IPS DF 4.7 (cell line): ENCODE measurements around the gene MYO9B.
"Not testable (repeated sequence)": the region's sequence is repeated elsewhere in the genome, so short reads cannot be mapped to it uniquely, and the experiment has no call there.

Experiments used
- DNase-seq: peaks from one replicate; pipeline ENCODE4 v3.0.0-alpha.2; 2013; ENCODE audit warnings: low spot score; ENCODE audit errors: extremely low read depth

MYO9B gene

DNA sequence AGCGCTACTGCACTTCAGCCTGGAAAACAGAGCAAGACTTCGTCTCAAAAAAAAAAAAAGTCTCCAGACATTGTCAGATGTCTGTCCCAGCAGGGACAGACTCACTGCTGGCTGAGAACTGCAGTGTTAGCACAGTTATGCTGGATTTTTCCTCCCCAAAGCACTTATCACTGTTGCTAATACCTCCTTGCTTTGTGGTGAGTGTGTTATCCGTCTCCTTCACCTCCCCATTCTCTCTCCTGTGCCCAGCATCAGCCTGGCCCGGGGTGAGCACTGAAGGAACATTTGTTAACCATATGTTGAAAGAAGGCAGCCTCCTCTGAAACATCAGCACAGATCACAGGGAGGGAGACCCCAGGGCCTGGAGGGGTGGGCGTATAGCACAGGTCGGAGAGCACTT lies 11.3 kb downstream of the MYO9B start:
- DNase-seq = no peak

DNA sequence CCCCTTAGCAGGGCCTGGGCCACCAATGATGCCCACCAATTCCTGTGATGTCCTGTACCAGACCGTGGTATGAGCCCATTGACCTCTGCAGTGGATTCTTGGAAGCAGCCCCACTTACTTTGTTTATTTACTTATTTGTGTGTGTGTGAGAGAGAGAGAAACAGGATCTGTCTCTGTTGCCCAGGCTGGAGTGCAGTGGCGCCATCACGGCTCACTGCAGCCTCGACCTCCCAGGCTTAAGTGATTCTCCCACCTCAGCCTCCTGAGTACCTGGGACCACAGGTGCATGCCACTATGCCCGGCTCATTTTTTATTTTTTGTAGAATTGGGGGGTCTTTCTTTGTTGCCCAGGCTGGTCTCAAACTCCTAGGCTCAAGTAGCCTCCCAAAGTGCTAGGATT lies 13.0 kb downstream of the MYO9B start:
- no peak for DNase-seq

GRCh38 chr19:17090583-17090982 lies 15.0 kb downstream of the MYO9B start:
- no peak for DNase-seq

- no peak for DNase-seq
These were observed 16.3 kb downstream of the MYO9B start for GRCh38 chr19:17091758-17092333.

DNA sequence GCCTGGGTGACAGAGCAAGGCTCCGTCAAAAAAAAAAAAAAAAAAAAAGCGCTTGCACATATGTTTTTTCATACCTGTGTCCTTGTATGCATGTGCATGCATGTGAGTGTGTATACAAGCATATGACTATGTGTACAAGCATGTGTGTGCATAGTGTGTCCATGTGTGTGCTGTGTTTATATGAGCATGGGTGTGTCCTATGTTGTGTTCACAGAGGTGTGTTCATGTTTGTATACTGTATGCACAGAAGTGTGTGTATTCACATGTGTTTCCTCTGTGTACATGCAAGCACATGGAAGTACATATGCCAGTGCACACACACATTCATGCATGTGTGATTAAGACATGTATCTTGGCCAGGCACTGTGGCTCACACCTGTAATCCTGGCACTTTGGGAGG lies 17.1 kb downstream of the MYO9B start:
- no peak for DNase-seq

- DNase-seq = not testable (repeated sequence)
These were observed 19.1 kb downstream of the MYO9B start for GRCh38 chr19:17094694-17095093.

DNA sequence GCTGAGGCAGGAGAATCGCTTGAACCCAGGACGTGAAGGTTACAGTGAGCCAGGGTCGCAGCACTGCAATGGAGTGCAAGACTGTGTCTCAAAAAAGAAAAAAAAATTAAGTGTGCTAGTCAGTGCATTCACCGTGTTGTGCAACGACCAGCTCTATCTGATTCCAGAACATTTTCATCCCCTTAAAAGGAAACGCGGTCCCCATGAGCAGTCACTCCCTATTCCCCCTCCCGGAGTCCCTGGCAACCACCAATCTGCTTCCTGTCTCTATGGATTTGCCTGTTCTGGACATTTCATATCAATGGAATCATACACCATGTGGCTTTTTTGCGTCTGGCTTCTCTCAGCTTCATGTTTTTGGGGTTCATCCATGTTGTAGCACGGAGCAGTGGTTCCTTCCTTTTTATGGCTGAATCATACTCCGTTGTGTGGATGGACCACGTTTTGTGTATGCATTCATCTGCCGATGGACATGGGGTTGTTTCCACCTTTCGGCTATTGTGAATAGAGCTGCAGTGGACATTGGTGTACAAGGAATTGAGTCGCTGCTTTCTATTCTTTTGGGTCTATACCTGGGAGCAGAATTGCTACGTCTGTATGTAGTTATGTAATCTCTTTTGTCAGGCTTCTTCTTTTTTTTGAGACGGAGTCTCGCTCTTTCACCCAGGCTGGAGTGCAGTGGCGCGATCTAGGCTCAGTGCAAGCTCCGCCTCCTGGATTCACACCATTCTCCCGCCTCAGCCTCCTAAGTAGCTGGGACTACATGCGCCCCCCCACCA lies 19.8 kb downstream of the MYO9B start:
- DNase-seq = no peak

DNA sequence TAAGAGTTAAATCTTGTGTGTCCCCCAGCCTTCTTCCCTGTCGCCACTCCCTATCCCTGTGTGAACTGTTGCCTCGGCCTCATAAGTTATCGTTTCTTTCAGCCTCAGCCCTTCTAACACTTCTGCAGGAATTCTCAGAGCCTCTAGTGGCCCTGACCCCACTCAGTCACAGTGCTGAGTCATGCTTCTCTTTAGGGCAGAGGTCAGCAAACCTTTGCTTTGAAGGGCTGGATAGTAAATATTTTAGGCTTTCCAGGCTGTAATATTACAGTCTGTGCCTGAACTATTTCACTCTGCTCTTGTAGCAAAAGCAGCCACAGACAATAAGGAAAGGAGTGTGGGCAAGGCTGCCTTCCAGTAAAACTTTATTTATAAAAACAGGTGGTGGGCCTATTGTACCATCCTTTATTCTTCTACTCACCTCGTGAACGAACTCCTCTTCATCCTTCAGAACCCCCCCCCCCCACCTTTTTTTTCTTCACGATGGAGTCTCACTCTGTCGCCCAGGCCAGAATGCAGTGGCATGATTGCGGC lies 22.1 kb downstream of the MYO9B start:
- DNase-seq = no peak

GRCh38 chr19:17098326-17098725 lies 22.7 kb downstream of the MYO9B start:
- DNase-seq = no peak

GRCh38 chr19:17101686-17102628 lies 26.4 kb downstream of the MYO9B start:
- no peak for DNase-seq

DNA sequence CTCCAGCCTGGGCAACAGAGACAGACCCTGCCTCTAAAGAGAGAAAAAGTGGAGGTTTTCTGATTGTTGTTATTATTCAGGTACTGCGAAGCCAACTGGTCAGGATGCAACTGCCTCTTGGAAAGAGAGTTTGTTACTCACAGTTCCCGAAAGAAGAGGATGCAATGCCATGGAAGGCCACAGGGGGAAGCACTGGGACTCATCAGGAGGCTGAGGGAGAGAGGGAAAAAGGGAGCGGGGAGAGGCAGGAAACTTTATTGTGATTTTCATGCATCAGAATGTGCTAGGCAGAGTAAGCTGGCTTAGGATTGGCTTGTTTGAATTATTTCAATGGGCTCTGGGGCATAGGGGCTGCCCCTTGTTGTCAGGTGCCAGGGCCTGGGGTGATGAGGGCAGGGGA lies 27.6 kb downstream of the MYO9B start:
- peak; percentile 33 for DNase-seq

GRCh38 chr19:17104679-17105078 lies 29.1 kb downstream of the MYO9B start:
- DNase-seq = no peak

- no peak for DNase-seq
These were observed 30.0 kb downstream of the MYO9B start for GRCh38 chr19:17105556-17105955.

GRCh38 chr19:17106964-17107363 lies 31.4 kb downstream of the MYO9B start:
- DNase-seq = not testable (repeated sequence)

GRCh38 chr19:17107546-17108452 lies 32.2 kb downstream of the MYO9B start:
- DNase-seq = no peak

DNA sequence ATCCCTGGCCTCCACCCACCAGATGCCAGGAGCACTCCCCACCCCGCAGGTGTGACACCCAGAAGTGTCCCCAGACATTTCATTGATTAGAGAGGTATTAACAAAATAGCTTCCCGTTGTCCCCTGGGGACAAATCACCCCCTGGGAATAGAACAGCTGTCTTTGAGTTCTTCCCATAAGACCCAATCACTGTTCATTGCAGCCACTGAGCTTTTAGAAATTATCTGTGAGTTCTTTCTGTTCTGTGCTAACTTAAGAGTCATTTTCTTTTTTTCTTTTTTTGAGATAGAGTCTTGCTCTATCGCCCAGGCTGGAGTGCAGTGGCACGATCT lies 32.8 kb downstream of the MYO9B start:
- no peak for DNase-seq

DNA sequence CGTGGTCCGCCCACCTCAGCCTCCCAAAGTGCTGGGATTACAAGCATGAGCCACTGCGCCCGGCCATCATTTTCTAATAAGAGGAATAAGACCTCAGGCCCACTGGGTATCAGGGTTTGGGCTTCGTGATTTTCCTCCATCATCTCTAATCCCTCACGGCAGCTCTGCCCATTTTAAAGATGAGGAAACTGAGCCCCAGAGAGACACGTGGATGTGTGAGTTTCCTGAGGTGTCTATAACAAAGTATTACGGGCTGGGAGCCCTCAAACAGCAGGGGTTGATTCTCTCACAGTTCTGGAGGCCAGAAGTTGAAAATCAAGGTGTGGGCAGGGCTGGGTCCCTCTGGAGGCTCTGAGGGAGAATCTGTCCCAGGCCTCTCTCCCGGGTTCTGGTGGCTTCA lies 33.7 kb downstream of the MYO9B start:
- DNase-seq = no peak

- no peak for DNase-seq
These were observed 34.5 kb downstream of the MYO9B start for GRCh38 chr19:17109962-17110598.

DNA sequence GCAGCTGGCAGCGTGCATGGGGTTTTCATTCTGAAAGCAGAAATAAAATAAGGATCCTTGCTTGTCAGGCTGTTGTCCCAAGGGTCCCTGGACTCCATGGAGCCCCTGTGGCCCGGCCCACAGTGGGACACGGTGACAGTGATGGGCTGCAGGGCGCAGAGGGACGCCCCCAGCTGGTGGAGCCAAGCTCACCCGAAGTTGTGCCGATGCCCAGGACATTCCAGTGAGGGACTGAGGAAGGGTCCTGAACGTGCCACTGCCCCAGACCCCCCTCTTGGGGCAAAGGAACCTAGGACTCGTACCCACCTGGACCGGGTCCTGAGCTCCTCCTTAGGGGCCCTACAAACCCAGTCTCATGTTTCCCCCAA lies 35.0 kb downstream of the MYO9B start:
- no peak for DNase-seq

- no peak for DNase-seq
These were observed 36.2 kb downstream of the MYO9B start for GRCh38 chr19:17111766-17112165.

- DNase-seq = no peak
These were observed 36.7 kb downstream of the MYO9B start for GRCh38 chr19:17112271-17112670.
